Measurements from ENCODE around the gene ATP2B2.
A peak's percentile ranks its signal among the peaks of the same experiment; 100 is the strongest.

The ATP2B2 gene

GRCh38 chr3:10308678-10309077 lies 196.7 kb downstream of the ATP2B2 start:
- Histone ChIP-seq H3K4me1 (ENCODE audit: control insufficient read depth in 1 of 2, insufficient read depth in 1 of 2, low read depth in 1 of 2, low read length in 1 of 2) (peaks cover 0 to 9% of the 10 kb centered on the region in 2 experiments), H3K9me3 (no peaks in the 10 kb centered on the region), H3K4me3 (ENCODE audit: low read depth in 1 of 2, low read length in 1 of 2) (no peak overlapping the region), H3K27ac (no peak overlapping the region), H3K27me3 (no peaks in the 10 kb centered on the region), H3K36me3 (peaks cover 79% of the 10 kb centered on the region)
- TF ChIP-seq CTCF (IDR thresholded peaks at IDR 0.05), result no peak

DNA sequence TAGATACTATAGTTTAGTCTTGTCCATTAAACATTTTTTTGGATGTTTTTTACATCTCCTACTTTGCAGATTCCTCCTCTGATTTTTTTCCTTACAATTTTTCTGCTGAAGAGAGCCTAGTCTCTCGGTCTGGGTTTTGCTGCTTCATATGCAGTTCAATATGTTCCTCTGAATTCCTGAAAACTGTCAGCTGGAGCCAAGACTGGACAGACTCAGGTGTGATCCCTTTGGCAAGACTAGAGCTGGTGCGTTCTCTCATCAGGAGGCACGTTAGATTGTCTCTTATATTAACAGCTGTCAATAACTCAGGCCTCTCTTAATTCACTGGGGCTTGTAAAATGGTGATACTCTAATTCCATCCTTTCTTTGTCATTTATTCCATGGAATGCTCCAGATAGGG lies 199.2 kb downstream of the ATP2B2 start:
- Histone ChIP-seq H3K27ac (no peak overlapping the region), H3K4me1 (ENCODE audit: control insufficient read depth in 1 of 2, insufficient read depth in 1 of 2, low read depth in 1 of 2, low read length in 1 of 2) (no peaks in the 10 kb centered on the region), H3K27me3 (no peaks in the 10 kb centered on the region), H3K9me3 (no peaks in the 10 kb centered on the region), H3K36me3 (peaks cover 84% of the 10 kb centered on the region), H3K4me3 (ENCODE audit: low read depth in 1 of 2, low read length in 1 of 2) (no peak overlapping the region)
- no peak for TF ChIP-seq CTCF (IDR thresholded peaks at IDR 0.05)

- no peak overlapping the region for H3K27ac ChIP-seq
- no peaks in the 10 kb centered on the region for H3K27me3 ChIP-seq
- no peak overlapping the region for H3K4me3 ChIP-seq (ENCODE audit: low read depth in 1 of 2, low read length in 1 of 2)
- no peaks in the 10 kb centered on the region for H3K9me3 ChIP-seq
- peaks cover 84% of the 10 kb centered on the region for H3K36me3 ChIP-seq
- TF ChIP-seq CTCF (IDR thresholded peaks at IDR 0.05), result no peak
- no peaks in the 10 kb centered on the region for H3K4me1 ChIP-seq (ENCODE audit: control insufficient read depth in 1 of 2, insufficient read depth in 1 of 2, low read depth in 1 of 2, low read length in 1 of 2)
Observed at GRCh38 chr3:10305331-10305902, 200.0 kb downstream of the ATP2B2 start.

GRCh38 chr3:10304905-10305304 lies 200.5 kb downstream of the ATP2B2 start:
- Histone ChIP-seq H3K27me3 (no peaks in the 10 kb centered on the region), H3K27ac (no peak overlapping the region), H3K9me3 (no peaks in the 10 kb centered on the region), H3K4me3 (ENCODE audit: low read depth in 1 of 2, low read length in 1 of 2) (no peak overlapping the region), H3K36me3 (peaks cover 84% of the 10 kb centered on the region), H3K4me1 (ENCODE audit: control insufficient read depth in 1 of 2, insufficient read depth in 1 of 2, low read depth in 1 of 2, low read length in 1 of 2) (no peaks in the 10 kb centered on the region)
- TF ChIP-seq CTCF (IDR thresholded peaks at IDR 0.05), result no peak

- Histone ChIP-seq H3K9me3 (no peaks in the 10 kb centered on the region), H3K4me3 (ENCODE audit: low read depth in 1 of 2, low read length in 1 of 2) (no peak overlapping the region), H3K36me3 (peaks cover 82% of the 10 kb centered on the region), H3K4me1 (ENCODE audit: control insufficient read depth in 1 of 2, insufficient read depth in 1 of 2, low read depth in 1 of 2, low read length in 1 of 2) (no peaks in the 10 kb centered on the region), H3K27me3 (no peaks in the 10 kb centered on the region), H3K27ac (no peak overlapping the region)
- TF ChIP-seq CTCF (IDR thresholded peaks at IDR 0.05), result no peak
Observed at GRCh38 chr3:10303785-10304184, 201.6 kb downstream of the ATP2B2 start.

DNA sequence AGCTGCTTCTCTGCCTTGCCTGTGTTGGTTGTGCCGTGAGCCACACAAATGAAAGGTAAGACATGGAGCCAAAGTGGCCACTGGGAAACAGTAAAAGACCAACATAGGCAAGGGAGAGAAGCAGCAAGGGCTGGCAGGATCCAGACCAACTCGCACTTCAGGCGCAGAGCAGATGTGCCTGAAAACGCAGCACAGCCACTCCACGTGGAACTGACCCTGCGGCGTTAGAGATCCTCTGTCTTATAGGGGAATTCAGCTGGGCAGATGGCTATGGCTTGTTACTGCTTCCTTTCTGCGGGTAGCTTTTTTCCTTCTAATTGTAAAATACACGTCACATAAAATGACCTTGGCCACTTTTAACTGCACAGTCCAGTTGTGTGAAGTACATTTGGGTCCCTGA lies 202.3 kb downstream of the ATP2B2 start:
- H3K4me3 ChIP-seq (ENCODE audit: low read depth in 1 of 2, low read length in 1 of 2), result no peak overlapping the region
- no peaks in the 10 kb centered on the region for H3K4me1 ChIP-seq (ENCODE audit: control insufficient read depth in 1 of 2, insufficient read depth in 1 of 2, low read depth in 1 of 2, low read length in 1 of 2)
- H3K27ac ChIP-seq, result peak overlapping the region; percentile 2
- peaks cover 80% of the 10 kb centered on the region for H3K36me3 ChIP-seq
- no peaks in the 10 kb centered on the region for H3K27me3 ChIP-seq
- no peak for TF ChIP-seq CTCF (IDR thresholded peaks at IDR 0.05)
- no peaks in the 10 kb centered on the region for H3K9me3 ChIP-seq
